Stimulated activated CD8-positive, alpha-beta memory T cell treated with anti-CD3 and anti-CD28 coated beads, Interleukin-4, amount 100 ng/mL, for 4 hours (primary cell): Measurements from ENCODE around the gene TCP11.

Source experiments
- DNase-seq, 2 donors: peaks; one replicate each; pipeline ENCODE4 v3.0.0-alpha.2; 2020; ENCODE audit warnings: low read depth in 2 of 2, low spot score in 1 of 2

Gene TCP11

GRCh38 chr6:35141007-35141655 is at the start of gene TCP11:
Gene TCP11 (minus strand): TSS chr6:35141339. CDS start chr6:35140870, 469 bp downstream.
- DNase-seq, result no peak

DNA sequence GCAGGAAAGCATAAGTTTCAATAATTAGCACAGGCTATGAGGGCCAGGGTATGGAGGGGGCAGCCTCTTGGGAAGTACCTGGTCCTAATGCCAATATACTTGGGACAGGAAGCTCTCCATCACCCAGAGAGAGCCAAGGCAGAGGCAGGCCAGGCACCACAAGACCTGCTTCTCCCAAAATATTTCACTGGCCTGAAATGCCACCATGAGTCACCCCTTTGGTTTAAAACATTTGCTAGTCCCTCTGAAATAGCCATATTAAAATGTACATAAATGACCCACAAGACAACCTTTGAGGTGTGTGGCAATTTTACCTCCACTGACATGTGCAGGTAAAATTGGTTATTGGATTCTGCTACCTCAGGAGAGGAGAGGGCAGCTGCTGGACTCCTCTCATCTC is 49.2 kb upstream of the TCP11 start:
- DNase-seq, result no peak

DNA sequence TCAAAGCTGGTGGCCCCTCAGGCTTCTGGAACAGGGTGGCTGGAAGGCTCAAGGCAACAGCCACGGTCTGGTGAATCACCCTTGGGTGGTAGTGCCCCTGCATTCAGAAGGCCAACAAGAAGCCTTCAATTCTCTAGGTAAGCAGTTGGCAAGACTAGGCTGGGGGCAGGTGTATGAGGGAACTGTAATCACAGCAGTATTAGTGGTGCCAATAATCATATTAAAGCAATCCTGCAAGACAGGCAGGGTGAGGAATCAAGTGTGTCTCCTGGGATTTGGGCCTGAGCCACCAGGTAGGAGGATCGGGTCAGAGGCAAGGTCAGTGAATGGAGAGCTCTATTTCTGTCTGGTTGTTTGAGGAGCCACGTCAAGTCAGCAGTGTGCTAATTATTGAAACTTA is 47.7 kb upstream of the TCP11 start:
- DNase-seq, result no peak

DNA sequence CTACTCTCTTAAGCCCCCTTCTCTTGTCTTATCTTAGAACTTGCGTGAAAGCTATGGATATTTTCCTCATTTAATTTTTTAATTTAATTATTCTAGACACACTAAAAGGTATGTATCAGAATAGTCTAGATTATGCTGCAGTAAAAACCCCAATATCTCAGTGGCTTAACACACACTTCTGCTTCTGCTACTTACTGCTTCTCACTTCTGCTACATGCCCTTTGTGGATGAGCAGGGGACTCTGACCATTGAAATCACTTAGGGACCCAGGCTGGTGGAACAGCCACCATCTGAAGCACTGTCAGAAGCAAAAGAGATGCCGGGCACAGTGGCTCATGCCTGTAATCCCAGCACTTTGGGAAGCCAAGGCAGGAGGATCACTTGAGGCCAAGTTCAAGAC is 45.4 kb upstream of the TCP11 start:
- DNase-seq, result no peak

DNA sequence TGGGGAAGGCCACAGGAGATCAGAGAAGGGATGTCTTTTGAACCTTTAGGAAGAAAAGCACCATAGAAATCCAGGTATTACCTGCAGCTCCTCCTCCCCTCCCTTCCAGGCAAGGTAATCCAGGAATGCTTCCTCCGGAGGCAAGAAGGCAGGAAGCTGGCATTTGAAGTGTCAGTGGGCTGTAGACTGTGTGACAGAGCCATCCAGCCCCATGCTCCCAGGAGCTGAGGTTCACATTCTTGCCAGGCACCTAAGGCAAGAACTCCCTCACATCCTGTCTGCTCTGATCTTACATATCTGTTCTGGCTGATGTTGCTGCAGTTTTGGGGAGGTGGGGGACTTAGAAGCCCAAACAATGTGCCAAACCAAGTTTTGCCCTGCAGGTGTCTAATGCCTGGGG is 44.8 kb upstream of the TCP11 start:
- no peak for DNase-seq

GRCh38 chr6:35185302-35185681 is 44.2 kb upstream of the TCP11 start:
- no peak for DNase-seq

GRCh38 chr6:35184580-35185301 is 43.6 kb upstream of the TCP11 start:
- no peak for DNase-seq

GRCh38 chr6:35183935-35184334 is 42.8 kb upstream of the TCP11 start:
- no peak for DNase-seq

- DNase-seq, result no peak
These were observed 42.1 kb upstream of the TCP11 start for GRCh38 chr6:35183281-35183680.

GRCh38 chr6:35181933-35182612 is 40.9 kb upstream of the TCP11 start:
- no peak for DNase-seq

DNA sequence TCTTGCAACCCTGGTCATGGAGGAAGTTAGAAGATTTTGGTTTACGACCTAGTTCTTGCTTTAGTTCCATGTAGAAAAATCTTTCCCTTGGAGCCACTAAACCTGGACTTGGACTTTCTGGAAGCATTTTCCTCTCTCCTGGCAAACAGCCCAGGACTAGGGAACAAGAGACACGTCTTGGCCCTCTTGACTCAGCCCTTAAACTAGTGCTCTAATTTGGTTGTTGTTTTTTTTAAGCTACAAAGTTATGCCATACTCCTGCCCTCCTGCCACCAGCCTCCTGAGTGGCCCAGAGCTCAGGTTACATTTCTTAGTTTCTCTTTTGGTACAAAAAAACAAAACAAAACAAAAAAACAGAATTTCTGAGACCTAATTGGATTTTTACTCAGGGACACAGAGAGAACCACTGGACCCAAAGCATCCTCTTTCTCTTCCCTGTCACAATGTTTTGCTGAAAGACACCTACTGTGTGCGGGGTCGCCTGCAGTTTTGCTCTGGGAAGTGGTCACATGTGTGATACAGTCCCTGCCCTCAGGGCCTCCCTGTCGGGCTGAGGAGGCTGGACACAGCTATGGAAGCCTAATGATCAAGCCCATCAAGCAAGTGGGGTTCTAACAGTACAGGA is 40.3 kb upstream of the TCP11 start:
- no peak for DNase-seq

GRCh38 chr6:35179901-35180535 is 38.9 kb upstream of the TCP11 start:
- no peak for DNase-seq

GRCh38 chr6:35178932-35179832 is 38.0 kb upstream of the TCP11 start:
- DNase-seq, result no peak

DNA sequence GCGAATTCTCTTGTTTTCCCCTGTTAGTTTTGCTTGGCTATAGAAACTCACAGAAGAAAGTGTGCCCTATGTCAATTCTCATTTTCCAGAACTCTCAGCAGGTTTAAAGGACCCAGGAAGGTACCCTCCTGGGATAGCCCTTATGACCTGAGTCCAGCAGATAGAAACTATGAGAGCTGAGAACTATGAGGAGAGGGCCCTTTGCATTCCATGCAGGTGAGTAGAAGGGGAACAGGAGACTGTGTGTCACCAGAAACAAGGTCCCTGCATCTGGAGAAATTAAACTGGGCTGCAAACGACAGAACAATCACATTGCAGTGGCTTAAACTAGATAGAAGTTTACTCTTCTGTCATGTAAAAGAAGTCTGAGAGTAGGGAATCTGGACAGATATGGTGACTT is 36.9 kb upstream of the TCP11 start:
- no peak for DNase-seq

DNA sequence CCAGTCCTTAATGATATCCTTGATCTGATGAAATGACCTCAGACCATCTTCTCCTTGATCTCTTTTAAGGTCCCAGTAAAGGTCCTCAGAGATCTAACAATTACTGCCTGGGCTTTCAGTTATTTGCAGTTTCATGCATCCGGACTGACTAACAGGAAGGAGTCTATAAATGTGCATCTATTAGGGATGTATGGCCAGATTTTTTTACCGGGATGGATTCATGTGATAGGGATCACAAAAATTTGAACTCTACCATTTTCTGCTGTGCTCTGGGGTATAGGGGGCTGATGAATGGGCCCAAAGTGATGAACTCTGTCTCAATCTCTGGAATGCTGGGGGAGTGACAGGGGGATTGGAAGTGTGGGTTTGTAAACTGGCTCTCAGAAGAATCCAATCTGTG is 36.5 kb upstream of the TCP11 start:
- DNase-seq, result no peak

DNA sequence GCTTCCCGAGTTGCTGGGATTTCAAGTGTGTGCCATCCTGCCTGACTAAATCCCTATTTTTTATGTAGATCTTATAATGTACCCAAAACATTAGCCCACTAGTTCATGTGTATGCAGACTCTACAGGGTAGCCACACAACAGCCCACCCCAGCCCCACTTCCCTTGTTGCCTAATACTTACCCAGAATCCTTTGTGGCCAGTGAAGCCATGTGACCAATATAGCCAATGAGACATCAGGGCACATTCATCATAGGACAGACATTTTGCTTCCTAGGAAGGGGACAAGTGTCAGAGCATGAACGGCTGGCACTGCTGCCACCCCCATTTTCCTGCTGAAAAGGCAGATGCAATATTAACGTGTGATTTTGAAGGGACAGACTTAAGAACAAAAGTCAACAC is 36.0 kb upstream of the TCP11 start:
- no peak for DNase-seq

DNA sequence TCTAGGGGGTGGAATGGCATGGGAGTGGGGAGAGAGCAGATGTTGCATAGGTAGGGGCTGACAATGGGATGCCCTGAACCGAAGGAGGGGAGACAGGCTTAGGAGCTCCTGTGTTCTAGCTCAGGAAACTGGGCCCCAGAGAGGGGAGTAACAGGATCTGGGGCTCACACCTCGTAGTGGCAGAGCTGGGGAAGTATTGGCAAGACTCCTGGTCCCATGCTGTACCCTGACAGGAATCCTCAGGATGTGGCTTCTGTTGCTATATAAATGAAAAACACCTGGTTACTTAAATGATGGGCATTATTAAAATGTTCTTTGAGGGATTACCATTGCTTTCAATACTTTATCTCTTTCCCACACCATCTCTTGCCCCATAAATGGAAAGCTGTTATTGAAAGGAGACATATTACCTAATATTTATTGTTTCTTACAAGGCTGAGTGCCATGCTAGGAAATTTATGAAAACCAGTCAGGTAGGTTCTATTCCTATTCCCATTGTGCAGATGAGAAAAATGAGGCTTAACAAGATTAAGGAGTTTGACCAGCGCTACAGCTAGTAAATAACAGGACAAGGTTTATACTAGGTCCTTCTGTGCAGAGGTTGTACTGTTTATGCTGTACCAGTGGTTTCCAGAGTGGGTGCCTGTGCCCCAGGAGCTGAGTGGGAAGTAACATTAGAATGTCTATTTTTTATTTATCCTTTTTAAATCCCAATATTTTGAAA is 35.3 kb upstream of the TCP11 start:
- no peak for DNase-seq

GRCh38 chr6:35174501-35174900 is 33.4 kb upstream of the TCP11 start:
- no peak for DNase-seq

- DNase-seq, result no peak
These were observed 32.9 kb upstream of the TCP11 start for GRCh38 chr6:35174088-35174434.
